GM21619 (cell line): ENCODE data around the gene AHRR.
A peak's percentile ranks its signal among the peaks of the same experiment; 100 is the strongest.

Experiments
- ATAC-seq: cut with Tn5 transposase; IDR thresholded peaks from one replicate; pipeline ENCODE4 v1.9.1; 2021; ENCODE audit not compliant: unreplicated experiment

Gene AHRR

DNA sequence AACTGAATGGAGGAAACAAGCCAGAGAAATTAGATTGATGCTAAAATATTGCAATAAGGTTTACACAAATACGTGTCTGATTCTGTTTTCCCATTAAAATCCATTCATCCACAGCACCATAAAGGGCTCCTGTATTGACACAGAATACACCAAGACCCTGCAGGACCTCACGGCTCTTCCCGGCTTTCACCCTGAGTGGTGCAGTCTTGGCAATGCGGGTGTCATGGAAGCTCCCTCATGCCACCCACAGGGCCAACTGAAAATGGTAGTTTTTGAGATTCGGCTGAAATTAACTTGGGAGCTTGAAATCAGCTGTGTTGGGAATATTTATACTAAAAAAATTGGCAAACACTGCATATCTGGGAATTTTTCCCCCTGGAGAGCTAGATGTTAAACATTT lies 104.2 kb downstream of the AHRR start:
- ATAC-seq, result no peak

DNA sequence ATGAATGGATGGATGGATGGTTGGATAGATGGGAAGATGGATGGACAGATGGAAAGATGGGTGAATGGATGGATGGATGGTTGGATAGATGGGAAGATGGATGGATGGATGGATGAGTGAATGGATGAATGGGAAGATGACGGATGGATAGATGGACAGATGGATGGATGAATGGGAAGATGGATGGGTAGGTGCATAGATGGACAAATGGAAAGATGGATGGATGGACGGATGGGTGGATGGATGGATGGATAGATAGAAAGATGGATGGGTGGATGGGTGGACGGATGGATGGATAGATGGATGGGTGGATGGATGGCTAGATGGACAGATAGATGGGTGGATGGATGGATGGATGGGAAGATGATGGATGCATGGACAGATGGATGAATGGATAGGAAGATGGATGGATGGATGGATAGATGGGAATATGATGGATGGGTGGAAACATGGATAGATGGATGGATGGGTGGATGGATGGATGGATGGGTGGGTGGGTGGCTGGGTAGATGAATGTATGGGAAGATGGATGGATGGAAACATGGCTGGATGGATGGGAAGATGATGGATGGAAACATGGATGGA lies 105.0 kb downstream of the AHRR start:
- no peak for ATAC-seq

DNA sequence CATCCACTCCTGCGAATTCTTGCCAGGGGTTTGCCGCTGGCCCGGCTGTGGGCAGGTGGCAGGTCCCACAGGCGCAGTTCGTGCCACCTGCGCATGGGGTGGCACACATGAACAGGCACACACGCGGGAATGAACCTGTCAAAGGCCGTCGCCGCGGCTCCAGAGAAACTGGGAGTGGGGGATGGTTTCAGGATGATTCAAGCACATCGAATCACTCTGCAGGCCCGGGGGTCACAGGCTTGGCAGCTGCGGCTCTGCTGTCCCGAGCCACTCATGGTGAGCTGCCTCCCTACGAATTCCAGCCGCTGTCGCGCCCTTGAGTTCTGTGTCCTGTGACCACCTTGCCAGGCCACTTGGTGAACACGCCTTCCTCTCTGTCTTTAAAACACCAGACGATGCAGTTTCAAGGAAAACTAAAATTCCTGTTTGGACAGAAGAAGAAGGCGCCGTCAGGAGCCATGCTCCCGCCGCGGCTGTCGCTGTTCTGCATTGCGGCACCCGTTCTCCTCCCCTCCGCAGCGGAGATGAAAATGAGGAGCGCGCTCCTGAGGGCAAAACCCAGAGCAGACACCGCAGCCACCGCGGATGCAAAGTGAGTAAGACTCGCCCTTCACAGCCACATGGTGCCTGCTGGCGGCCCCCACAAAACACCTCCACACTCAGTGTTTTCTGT lies 106.0 kb downstream of the AHRR start:
- ATAC-seq, result no peak

DNA sequence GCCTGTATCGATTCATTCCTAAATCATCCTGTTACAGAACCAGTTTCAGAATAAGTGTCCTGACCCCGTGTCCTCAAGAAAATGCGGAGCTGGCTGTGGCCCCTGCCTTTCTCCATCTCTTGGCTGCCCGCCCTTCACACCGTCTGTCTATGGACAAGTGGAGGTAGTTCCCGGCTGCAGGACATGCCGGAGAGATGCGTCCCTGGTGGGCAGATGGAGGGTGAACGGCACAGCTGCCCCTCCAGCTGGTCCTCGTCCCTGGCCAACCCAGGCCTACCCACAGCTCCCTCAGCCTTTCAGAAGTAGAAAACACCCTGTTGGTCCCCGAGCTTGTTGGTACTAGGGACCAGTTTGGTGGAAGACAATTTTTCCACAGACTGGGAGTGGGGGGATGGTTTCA lies 106.7 kb downstream of the AHRR start:
- no peak for ATAC-seq

DNA sequence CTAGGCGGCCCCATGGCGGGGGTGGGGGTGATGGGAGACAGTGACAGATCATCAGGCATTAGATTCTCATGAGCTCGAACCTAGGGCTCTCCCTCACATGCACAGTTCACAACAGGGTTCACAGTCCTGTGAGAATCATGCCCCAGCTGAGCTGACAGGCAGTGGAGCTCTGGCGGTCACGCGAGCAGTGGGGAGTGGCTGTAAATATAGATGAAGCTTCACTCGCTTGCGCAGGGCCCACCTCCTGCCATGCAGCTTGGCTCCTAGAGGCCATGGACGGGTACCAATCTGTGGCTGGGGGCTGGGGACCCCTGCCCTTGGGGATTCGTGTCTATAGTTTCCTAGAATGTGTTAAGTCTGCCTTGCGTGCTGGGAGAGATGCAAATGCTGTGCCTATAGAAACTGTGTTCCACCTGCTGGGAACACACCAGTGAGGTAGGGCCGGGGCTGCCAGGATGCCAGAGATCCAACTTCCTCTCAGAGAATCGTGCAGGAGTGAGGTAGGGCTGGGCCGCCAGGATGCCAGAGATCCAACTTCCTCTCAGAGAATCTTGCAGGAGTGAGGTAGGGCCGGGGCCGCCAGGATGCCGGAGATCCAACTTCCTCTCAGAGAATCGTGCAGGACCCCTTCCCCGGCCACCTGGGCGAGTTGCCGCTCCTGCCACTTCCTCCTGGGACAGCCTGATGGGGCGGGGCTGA lies 107.4 kb downstream of the AHRR start:
- no peak for ATAC-seq

DNA sequence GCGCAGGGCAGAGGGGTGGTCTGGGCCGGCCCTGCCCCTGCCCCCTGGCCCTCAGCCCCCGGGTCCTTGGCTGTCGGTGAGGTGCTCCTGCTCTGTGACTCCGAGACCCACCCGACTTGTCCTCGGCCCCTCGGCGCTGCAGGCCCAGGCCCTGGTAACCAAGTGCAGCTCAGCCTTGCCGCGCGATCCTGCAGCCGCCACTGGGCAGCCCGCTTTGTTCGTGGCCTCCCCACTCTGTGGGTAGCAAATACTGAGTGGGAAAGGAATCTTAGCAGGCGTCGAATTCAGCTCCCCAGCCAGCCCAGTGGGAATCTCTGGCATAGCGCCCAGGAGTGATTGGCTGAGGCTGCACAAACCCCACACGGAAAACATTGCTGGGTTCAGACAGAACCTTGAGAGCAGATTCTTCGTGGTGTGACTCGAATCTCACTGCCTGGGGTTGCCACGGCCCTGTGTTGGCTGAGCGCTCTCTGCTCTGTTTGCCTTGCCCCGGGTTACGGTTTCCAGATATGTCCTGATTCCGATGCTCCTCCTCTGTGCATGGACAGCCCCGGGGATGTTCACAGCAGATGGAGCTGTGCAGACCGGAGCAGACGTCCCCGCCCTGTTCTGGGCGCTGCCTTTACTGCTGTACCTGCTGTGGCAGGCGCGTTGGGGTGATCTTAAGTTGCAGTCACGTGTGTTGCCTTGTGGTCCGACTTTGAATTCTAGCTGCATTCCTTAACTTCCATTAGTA lies 108.1 kb downstream of the AHRR start:
- ATAC-seq, result no peak

DNA sequence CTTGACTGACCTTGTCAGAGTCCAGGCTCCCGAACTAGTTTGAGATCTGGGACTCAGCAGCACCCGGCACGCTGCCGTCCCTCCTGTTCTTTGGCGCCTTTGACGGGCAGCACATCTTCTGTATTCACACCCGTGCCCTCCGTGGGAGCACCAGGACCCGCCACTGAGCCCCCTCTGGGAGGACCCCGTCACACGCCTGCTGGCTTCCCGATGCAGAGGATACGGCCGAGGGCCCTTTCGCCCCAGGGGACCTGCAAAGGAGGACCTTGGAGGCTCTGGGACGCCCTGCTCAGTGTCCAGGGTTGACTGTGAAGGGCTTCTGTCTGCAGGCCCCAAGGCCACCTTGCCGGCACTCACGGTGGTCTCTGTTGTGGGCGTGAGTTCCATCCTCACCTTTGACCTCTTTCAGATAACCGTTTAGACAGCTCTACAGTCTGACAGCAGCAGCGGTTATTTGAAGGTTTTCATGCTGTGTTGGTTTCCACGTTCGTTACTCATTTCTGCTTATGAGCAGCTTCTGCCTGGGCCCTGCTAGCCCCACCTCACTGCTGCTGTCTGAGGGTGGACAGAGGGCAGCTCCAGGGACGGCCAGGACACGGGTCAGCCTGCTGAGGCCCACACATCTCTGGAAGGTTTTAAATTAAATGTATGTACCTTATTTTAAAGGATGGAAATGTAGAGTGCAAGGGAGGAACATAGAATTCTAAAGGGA lies 108.9 kb downstream of the AHRR start:
- no peak for ATAC-seq

DNA sequence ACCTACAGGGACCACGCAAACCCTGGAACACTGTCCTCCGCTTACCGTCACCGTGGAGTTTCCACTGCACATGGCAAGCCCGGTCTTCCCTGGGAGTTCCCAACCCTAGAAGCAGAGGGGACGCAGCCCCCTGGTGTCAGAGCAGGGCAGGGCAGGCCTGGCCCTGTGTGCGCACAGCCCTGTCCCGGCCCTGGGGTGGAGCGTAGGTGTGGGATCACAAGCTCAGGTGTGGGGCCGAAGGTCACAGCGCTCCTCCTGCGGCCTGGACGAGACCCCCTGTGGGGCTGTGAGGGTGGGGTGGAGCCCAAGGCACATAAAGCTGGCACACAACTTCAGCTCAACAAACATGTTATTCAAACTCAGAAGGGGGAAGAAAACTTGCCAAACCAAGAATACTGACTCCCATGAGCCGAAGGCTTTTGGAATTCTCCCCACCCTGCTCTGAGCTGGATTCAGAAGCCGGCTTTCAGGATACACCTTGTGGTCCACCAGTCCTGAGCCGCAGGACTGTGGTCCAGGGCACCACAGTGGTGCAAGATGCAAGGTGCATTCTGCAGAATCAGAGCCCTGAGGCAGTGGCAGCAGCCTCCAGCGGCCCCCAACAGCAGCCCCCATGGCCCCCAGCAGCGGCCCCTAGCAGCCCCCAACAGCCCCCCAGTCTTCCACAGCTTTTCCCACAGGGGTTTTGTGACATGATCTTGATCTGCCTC lies 109.6 kb downstream of the AHRR start:
- ATAC-seq, result peak; percentile 70

DNA sequence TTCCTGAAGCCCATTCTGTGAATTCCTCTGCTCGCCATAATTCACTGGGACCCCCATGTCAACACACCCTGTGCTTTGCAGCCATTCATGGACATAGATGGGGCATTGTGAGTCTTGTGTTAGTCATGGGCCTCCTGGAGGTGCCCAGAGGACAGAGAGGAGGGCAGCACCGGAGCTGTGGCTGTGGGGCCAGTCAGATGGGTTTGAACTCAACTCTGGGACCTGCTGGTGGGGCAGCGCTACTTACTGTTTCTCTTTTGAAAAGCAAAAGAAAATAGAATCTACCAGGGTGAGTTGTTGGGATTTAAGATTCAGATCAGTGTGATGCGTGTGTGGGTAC lies 110.2 kb downstream of the AHRR start:
- ATAC-seq, result no peak

DNA sequence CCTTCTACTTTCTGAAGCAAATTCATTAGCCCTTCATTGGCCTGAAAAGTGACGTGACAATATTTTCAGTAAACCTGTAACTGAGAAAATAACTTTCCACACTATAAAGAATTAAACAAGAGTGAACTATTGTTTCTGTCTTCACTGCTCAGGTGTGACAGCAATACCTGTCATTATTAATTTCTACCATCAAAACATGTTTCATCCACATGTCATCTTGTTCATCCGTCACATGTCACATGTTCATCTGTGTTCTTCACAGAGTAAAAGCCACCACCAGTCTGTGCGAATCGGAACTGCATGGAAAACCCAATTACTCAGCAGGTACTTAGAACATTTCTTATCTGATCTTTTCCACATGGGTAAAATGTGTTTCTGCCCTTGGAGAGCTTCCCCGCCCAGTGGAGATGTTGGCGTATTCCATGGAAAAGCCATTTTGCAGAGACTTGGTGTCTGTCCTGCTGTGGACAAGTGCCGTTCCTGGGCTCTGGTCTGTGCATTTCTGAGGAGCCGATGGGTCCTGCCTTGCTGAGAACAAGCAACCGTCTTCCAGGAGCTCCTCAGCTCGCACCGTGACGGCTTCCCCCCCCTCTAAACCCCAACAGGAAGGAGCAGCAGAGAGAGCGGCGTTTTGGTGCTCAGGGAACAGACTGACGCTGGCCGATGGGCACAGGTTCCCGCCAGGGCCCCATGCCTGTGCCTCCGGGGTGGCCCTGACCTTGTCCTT lies 110.8 kb downstream of the AHRR start:
- no peak for ATAC-seq

DNA sequence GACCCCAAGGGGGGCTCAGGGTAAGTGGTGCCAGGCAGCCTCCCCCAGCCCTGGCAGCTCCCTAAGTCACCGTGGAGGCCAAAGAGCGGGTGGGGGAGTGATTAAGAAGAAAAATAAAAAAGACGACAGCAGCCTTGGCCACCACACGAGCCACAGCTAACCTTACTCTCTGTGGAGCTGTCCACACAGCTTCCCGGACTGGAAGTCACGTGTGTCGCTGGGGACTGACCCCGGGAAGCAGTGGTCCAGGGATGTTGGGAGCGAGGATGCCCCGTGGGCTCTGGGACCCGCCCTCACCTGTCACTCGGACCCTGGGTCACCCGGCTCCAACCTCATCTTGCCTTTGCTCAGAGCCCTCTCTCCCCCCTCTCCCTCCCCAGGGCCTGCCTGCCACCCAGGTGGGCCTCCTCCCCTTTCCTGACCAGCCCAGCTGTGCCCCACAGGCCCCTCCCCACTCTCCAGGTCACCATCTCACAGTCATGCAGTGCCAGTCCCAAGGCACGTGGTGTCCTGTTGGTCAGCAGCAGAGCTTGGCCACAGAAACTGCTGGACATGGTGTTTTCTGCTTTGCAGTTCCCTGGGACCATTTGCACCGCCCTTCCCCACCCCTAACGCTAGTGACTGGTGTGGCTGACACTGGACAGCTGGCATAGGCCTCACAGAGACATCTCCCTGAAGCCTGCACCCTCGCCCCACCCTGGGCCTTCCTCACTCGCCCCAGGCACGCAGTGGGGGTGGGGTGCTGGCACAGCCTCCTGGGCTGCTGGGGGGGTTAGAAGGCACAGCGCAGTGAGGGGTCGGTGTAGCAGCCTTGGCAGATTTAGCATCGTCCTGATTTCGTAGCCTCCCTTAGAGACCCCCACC lies 111.6 kb downstream of the AHRR start:
- ATAC-seq, result no peak

DNA sequence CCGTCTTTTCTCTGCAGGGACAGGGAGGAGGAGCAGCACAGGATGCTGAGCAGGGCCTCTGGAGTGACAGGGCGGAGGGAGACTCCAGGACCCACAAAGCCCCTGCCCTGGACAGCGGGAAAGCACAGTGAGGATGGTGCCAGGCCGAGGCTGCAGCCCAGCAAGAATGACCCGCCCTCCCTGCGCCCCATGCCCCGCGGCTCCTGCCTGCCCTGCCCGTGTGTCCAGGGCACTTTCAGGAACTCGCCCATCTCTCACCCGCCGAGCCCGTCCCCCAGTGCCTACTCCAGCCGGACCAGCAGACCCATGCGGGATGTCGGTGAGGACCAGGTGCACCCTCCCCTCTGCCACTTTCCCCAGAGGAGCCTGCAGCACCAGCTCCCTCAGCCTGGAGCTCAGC lies 112.3 kb downstream of the AHRR start:
- no peak for ATAC-seq

DNA sequence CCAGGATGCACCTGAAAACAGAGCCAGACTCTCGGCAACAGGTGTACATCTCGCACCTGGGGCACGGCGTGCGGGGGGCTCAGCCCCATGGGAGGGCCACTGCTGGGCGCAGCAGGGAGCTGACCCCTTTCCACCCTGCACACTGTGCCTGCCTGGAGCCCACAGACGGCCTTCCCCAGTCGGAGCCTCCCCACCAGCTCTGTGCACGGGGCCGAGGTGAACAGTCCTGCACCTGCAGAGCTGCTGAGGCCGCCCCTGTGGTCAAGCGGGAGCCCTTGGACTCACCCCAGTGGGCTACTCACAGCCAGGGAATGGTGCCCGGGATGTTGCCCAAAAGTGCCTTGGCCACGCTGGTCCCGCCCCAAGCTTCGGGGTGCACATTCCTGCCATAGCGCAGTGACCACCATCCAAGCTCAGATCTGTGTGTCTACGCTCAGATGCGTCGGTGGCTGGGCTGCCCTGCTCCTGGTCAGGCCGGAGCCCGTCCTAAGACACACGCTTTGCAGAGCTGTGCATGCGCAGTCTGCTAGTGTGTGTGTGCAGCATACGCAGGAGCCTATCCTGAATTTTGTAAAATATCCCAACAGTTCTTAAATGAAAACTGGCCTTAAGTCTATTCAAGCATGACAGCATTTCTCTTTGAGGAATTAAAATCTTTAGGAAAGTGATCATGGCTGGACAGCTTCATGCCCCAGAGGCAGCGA lies 113.1 kb downstream of the AHRR start:
- ATAC-seq, result no peak

DNA sequence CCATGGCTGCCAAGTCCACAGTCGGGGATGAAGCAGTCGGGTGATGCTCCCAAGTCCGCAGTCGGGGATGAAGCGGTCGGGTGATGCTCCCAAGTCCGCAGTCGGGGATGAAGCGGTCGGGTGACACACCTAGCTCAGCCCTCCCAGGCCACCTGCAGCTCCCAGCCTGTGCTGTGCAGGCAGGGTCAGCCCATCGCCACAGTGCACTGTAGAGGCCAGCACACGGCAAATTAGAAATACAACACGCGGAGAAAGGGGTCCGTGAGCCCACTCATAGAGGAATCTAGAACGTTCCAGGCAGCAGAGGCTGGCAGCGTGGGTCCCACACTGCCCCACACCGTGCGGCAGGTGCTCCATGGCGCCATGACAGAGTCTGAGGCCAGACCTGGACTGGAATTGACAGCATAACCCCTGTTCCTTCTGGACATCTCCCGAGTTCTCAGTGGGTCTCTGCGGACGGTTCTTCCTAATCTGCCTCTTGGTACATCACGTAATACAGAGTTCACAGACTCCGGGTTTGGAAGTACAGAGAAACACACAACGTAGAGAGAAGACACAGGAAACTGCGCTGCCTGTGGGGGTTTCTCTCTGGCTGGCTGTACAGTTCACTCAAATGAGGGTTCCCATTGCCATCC lies 113.8 kb downstream of the AHRR start:
- ATAC-seq, result no peak

DNA sequence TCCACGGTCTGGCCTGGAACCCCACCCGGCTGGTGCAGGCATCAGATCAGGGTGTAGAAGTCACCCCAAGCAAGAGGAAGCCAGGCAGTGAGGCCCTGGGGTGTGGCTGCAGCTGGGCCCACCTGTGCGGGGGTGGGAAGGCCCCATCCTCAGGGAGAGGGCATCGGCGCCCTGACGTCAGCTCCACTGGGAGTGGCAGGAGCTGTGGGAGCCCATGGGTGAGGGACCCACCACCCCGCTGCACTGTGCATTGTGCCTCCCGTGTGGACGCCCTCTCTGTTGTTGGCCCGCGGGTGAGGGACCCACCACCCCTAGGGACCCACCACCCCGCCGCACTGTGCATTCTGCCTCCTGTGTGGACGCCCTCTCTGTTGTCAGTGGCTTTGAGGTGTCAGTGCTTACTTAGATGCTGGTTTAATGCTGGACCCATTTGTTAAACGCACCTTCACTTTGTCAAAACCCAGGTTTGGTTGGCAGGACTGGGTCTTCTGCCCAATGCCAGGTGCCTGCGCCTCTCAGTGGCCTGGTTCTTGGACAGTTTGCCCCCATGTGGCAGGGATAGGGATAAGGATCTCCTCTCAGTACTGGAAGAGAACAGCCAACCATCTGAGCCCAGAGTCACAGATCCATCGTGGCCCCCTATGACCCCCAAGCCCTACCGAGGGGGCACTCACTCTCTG lies 114.6 kb downstream of the AHRR start:
- ATAC-seq, result no peak

DNA sequence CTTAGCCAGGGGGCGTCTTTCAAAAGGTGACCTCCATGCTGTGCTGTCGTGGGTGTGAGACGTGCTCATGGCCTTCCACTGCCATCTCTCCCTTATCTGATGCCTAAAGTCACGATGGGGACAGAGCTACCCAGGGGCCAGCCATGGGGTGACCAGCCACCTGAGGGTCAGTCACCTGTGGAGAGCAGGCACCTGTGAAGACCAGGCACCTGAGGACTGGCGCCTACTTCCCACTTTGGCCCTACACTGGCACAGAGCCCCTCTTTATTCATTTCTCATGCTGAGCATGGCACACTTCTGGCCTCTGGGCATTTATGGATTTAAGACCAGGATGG lies 115.1 kb downstream of the AHRR start:
- ATAC-seq, result no peak

DNA sequence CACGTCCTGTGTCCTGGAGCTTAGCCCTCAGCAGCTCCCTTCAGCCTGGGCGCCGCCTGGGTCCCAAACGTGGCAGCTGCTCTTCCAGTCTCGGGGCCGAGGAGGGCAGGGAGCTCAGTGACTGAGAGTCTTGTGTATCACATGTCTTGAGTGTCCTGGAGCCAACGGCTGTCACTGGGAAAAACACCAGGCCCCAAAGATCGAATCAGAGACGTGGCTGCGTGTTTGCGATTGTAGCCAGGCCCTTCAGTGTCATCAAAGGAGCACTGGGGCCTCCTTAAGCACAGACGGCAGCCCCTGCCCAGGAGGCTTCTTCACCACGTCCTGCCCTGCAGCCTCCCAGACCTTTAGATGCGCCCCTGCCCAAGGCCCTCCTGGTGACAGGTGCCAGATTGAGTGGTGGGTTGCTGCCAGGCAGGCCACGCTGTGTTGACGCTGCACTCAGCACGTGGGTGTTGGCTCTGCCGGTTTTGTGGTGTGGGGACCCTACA lies 115.8 kb downstream of the AHRR start:
- no peak for ATAC-seq
